Muscle layer of duodenum (tissue), 2 donors: Measurements from ENCODE around the gene KDM3A.

ENCODE experiments used
- H3K27ac ChIP-seq: one replicate; pipeline ENCODE4 v1.7.0; 2013; ENCODE audit warnings: mild to moderate bottlenecking, low read length
- H3K27me3 ChIP-seq: one replicate; pipeline ENCODE4 v1.7.0; 2013; ENCODE audit warnings: low read depth, mild to moderate bottlenecking, control low read depth, low read length
- H3K36me3 ChIP-seq, 2 donors: one replicate each; pipeline ENCODE4 v1.7.0; 2013; ENCODE audit warnings: low read length in 2 of 2, control low read depth in 1 of 2, mild to moderate bottlenecking in 1 of 2; ENCODE audit not compliant: insufficient read depth in 2 of 2, control insufficient read depth in 1 of 2
- H3K4me1 ChIP-seq, 2 donors: one replicate each; pipeline ENCODE4 v1.7.0; 2013; ENCODE audit warnings: low read length in 2 of 2, mild to moderate bottlenecking in 2 of 2, control low read depth in 1 of 2, moderate library complexity in 1 of 2; ENCODE audit not compliant: insufficient read depth in 2 of 2, control insufficient read depth in 1 of 2
- H3K4me3 ChIP-seq, 2 donors: one replicate each; pipeline ENCODE4 v1.7.0; 2013; ENCODE audit warnings: low read length in 2 of 2, low read depth in 1 of 2, mild to moderate bottlenecking in 1 of 2
- H3K9me3 ChIP-seq, 2 donors: one replicate each; pipeline ENCODE4 v1.7.0; 2013; ENCODE audit warnings: low read length in 2 of 2, control low read depth in 1 of 2, mild to moderate bottlenecking in 1 of 2; ENCODE audit not compliant: control insufficient read depth in 1 of 2
- donor health status: healthy.

Gene KDM3A

GRCh38 chr2:86498468-86499260, 57.5 kb downstream of the KDM3A start:
- H3K4me3 ChIP-seq, result no peak overlapping the region
- no peak overlapping the region for H3K27ac ChIP-seq
- no peaks in the 10 kb centered on the region for H3K27me3 ChIP-seq
- H3K4me1 ChIP-seq, result no peaks in the 10 kb centered on the region
- H3K9me3 ChIP-seq, result peaks cover 0 to 2% of the 10 kb centered on the region in 2 donors
- H3K36me3 ChIP-seq, result peaks cover 20 to 55% of the 10 kb centered on the region in 2 donors

DNA sequence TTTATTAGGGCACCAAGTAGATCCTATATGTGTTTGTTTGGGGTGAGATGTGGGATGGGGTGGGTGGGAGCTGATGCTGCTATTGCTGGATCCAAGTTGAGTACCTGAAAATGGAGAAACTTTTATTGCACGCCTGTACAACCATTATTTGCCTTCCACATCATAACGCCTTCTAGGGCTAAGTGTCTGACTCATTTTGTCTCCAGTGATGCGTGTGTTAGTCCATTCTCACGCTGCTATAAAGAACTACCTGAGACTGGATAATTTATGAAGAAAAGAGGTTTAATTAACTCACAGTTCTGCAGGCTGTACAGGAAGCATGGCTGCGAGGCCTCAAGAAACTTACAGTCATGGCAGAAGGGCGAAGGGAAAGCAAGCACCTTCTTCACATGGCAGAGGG, 58.2 kb downstream of the KDM3A start:
- no peaks in the 10 kb centered on the region for H3K27me3 ChIP-seq
- peaks cover 0 to 2% of the 10 kb centered on the region in 2 donors for H3K9me3 ChIP-seq
- H3K36me3 ChIP-seq, result peaks cover 20 to 54% of the 10 kb centered on the region in 2 donors
- no peaks in the 10 kb centered on the region for H3K4me1 ChIP-seq
- no peak overlapping the region for H3K27ac ChIP-seq
- no peak overlapping the region for H3K4me3 ChIP-seq

DNA sequence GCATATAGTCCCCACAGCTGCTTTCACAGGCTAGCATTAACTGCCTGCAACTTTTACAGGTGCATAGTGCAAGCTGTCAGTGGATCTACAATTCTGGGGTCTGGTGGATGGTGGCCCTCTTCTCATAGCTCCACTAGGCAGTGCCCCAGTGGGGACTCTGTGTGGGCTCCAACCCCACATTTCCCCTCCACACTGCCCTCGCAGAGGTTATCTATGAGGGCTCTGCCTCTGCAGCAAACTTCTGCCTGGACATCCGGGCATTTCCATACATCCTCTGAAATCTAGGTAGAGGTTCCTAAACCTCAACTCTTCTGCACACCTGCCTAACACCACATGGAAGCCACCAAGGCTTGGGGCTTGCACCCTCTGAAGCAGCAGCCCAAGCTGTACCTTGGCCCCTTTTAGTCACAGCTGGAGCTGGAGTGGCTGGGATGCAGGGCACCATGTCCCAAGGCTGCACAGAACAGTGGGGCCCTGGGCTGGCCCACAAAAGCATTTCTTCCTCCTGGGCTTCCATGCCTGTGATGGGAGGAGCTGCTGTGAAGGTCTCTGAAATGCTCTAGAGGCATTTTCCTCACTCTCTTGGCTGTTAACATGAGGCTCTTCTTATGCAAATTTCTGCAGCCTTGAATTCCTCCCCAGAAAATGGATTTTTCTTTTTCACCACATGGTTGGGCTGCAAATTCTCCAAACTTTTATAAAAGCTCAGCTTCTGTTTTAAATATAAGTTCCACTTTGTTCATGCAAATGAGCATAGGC, 59.3 kb downstream of the KDM3A start:
- Histone ChIP-seq H3K27me3 (no peaks in the 10 kb centered on the region), H3K4me1 (no peaks in the 10 kb centered on the region), H3K4me3 (no peak overlapping the region), H3K36me3 (peaks cover 21 to 60% of the 10 kb centered on the region in 2 donors), H3K27ac (no peak overlapping the region), H3K9me3 (peaks cover 0 to 2% of the 10 kb centered on the region in 2 donors)

- Histone ChIP-seq H3K9me3 (no peaks in the 10 kb centered on the region), H3K4me1 (no peaks in the 10 kb centered on the region), H3K27ac (no peak overlapping the region), H3K27me3 (no peaks in the 10 kb centered on the region), H3K4me3 (no peak overlapping the region), H3K36me3 (peaks cover 45 to 51% of the 10 kb centered on the region in 2 donors)
These were observed 66.4 kb downstream of the KDM3A start for GRCh38 chr2:86507600-86507999.

DNA sequence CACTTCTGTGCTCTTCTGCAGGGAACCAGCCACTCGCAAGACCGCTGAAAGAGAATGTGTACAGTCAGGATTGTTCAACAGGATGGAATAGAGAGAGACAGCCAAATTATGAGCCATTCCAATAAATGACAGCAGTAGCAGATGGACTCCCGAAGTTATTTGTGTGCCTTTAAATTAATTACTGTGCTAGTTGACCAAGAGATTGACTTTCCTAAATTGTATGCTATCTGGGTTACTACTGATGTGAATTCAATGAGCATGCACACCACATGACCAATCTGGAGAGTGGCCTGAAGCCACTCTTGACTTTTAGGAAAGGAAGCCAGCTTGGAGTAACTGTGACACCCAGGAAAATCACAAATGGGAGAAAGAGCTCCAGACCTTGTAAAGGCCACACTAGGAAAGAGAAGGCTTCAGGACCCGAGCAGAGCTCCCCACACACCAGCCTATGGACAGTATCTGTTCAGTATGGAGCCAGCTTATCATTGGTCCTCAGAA, 69.3 kb downstream of the KDM3A start:
- peaks cover 39 to 44% of the 10 kb centered on the region in 2 donors for H3K36me3 ChIP-seq
- no peak overlapping the region for H3K27ac ChIP-seq
- no peaks in the 10 kb centered on the region for H3K9me3 ChIP-seq
- H3K4me3 ChIP-seq, result no peak overlapping the region
- no peaks in the 10 kb centered on the region for H3K4me1 ChIP-seq
- no peaks in the 10 kb centered on the region for H3K27me3 ChIP-seq

- no peak overlapping the region for H3K4me3 ChIP-seq
- no peaks in the 10 kb centered on the region for H3K9me3 ChIP-seq
- no peaks in the 10 kb centered on the region for H3K27me3 ChIP-seq
- no peak overlapping the region for H3K27ac ChIP-seq
- H3K36me3 ChIP-seq, result peaks cover 31 to 38% of the 10 kb centered on the region in 2 donors
- H3K4me1 ChIP-seq, result no peaks in the 10 kb centered on the region
These were observed 70.9 kb downstream of the KDM3A start for GRCh38 chr2:86512034-86512433.

- H3K36me3 ChIP-seq, result peaks cover 24 to 30% of the 10 kb centered on the region in 2 donors
- no peaks in the 10 kb centered on the region for H3K4me1 ChIP-seq
- H3K27me3 ChIP-seq, result no peaks in the 10 kb centered on the region
- H3K4me3 ChIP-seq, result no peak overlapping the region
- H3K9me3 ChIP-seq, result no peaks in the 10 kb centered on the region
- no peak overlapping the region for H3K27ac ChIP-seq
These were observed 71.7 kb downstream of the KDM3A start for GRCh38 chr2:86512892-86513291.

GRCh38 chr2:86513948-86514660, 72.9 kb downstream of the KDM3A start:
- Histone ChIP-seq H3K4me3 (no peak overlapping the region), H3K27ac (no peak overlapping the region), H3K9me3 (no peaks in the 10 kb centered on the region), H3K36me3 (peaks cover 12 to 18% of the 10 kb centered on the region in 2 donors), H3K4me1 (no peaks in the 10 kb centered on the region), H3K27me3 (no peaks in the 10 kb centered on the region)

GRCh38 chr2:86518481-86518880, 77.3 kb downstream of the KDM3A start:
- Histone ChIP-seq H3K27me3 (no peaks in the 10 kb centered on the region), H3K27ac (no peak overlapping the region), H3K4me3 (no peak overlapping the region), H3K36me3 (no peaks in the 10 kb centered on the region), H3K4me1 (no peaks in the 10 kb centered on the region), H3K9me3 (no peaks in the 10 kb centered on the region)

DNA sequence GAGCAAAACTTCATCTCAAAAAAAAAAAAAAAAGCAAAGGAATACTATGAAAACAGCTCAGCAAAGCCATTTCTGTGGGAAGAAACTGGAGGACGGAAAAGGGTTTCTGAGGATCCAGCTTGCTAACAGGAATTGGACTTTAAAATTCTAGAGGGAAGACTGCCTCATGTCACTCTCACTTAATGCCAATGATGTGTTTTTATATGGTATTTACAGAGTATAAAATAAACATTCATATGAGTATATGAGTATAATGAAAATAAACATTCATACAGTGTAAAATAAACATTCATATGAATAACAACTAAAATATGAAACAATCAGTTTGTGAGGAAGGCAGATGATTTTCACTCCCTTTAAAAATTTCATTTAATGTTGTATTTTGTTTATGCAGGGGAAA, 78.2 kb downstream of the KDM3A start:
- H3K9me3 ChIP-seq, result no peaks in the 10 kb centered on the region
- H3K36me3 ChIP-seq, result peaks cover 0 to 6% of the 10 kb centered on the region in 2 donors
- H3K27ac ChIP-seq, result no peak overlapping the region
- H3K4me3 ChIP-seq, result no peak overlapping the region
- H3K4me1 ChIP-seq, result no peaks in the 10 kb centered on the region
- no peaks in the 10 kb centered on the region for H3K27me3 ChIP-seq

GRCh38 chr2:86520153-86520552, 79.0 kb downstream of the KDM3A start:
- H3K36me3 ChIP-seq, result peaks cover 0 to 6% of the 10 kb centered on the region in 2 donors
- no peaks in the 10 kb centered on the region for H3K4me1 ChIP-seq

More at GRCh38 chr2:86520153-86520552, 79.0 kb downstream of the KDM3A start:
- no peaks in the 10 kb centered on the region for H3K9me3 ChIP-seq
- no peak overlapping the region for H3K27ac ChIP-seq
- no peak overlapping the region for H3K4me3 ChIP-seq
- no peaks in the 10 kb centered on the region for H3K27me3 ChIP-seq
